Measurements from ENCODE around the gene BPTF.

BPTF gene

GRCh38 chr17:67863624-67864247, 38.4 kb downstream of the BPTF start:
- Mint-ChIP-seq H3K27me3 (ENCODE audit: low read depth, poor library complexity) (no peaks in the 10 kb centered on the region), H3K9me3 (no peaks in the 10 kb centered on the region), H3K4me1 (no peaks in the 10 kb centered on the region), H3K27ac (peak overlapping the region; percentile 41), H3K4me3 (no peak overlapping the region), H3K36me3 (ENCODE audit: low read depth) (peaks cover 49% of the 10 kb centered on the region)
- TF ChIP-seq, protein P1, sequence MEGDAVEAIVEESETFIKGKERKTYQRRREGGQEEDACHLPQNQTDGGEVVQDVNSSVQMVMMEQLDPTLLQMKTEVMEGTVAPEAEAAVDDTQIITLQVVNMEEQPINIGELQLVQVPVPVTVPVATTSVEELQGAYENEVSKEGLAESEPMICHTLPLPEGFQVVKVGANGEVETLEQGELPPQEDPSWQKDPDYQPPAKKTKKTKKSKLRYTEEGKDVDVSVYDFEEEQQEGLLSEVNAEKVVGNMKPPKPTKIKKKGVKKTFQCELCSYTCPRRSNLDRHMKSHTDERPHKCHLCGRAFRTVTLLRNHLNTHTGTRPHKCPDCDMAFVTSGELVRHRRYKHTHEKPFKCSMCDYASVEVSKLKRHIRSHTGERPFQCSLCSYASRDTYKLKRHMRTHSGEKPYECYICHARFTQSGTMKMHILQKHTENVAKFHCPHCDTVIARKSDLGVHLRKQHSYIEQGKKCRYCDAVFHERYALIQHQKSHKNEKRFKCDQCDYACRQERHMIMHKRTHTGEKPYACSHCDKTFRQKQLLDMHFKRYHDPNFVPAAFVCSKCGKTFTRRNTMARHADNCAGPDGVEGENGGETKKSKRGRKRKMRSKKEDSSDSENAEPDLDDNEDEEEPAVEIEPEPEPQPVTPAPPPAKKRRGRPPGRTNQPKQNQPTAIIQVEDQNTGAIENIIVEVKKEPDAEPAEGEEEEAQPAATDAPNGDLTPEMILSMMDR (IDR thresholded peaks at IDR 0.05) = no peak
- no peak for DNase-seq

- Mint-ChIP-seq H3K4me1 (no peaks in the 10 kb centered on the region), H3K27me3 (ENCODE audit: low read depth, poor library complexity) (no peaks in the 10 kb centered on the region), H3K4me3 (no peak overlapping the region), H3K9me3 (peaks cover 3% of the 10 kb centered on the region), H3K36me3 (ENCODE audit: low read depth) (peaks cover 64% of the 10 kb centered on the region), H3K27ac (no peak overlapping the region)
- no peak for DNase-seq
- TF ChIP-seq, protein P1 (IDR thresholded peaks at IDR 0.05) = no peak
These were observed 40.1 kb downstream of the BPTF start for GRCh38 chr17:67865438-67865837.

- H3K4me1 Mint-ChIP-seq = no peaks in the 10 kb centered on the region
These were observed 42.3 kb downstream of the BPTF start for GRCh38 chr17:67867591-67867990.

GRCh38 chr17:67868176-67868575, 42.9 kb downstream of the BPTF start:
- DNase-seq = no peak
- Mint-ChIP-seq H3K36me3 (ENCODE audit: low read depth) (peaks cover 57% of the 10 kb centered on the region), H3K9me3 (peaks cover 3% of the 10 kb centered on the region)

More at GRCh38 chr17:67867591-67867990, 42.3 kb downstream of the BPTF start:
- H3K27me3 Mint-ChIP-seq (ENCODE audit: low read depth, poor library complexity) = no peaks in the 10 kb centered on the region
- DNase-seq = no peak
- peaks cover 61% of the 10 kb centered on the region for H3K36me3 Mint-ChIP-seq (ENCODE audit: low read depth)
- no peak overlapping the region for H3K27ac Mint-ChIP-seq
- TF ChIP-seq, protein P1 (IDR thresholded peaks at IDR 0.05) = no peak
- H3K4me3 Mint-ChIP-seq = no peak overlapping the region
- H3K9me3 Mint-ChIP-seq = peaks cover 3% of the 10 kb centered on the region

GRCh38 chr17:67879662-67880061, 54.4 kb downstream of the BPTF start:
- H3K4me3 Mint-ChIP-seq = no peak overlapping the region
- H3K9me3 Mint-ChIP-seq = peaks cover 19% of the 10 kb centered on the region
- no peak for DNase-seq
- H3K4me1 Mint-ChIP-seq = peaks cover 6% of the 10 kb centered on the region
- TF ChIP-seq, protein P1 (IDR thresholded peaks at IDR 0.05) = no peak
- H3K27me3 Mint-ChIP-seq (ENCODE audit: low read depth, poor library complexity) = no peaks in the 10 kb centered on the region
- H3K27ac Mint-ChIP-seq = peak overlapping the region; percentile 84
- peaks cover 88% of the 10 kb centered on the region for H3K36me3 Mint-ChIP-seq (ENCODE audit: low read depth)

More at GRCh38 chr17:67868176-67868575, 42.9 kb downstream of the BPTF start:
- no peaks in the 10 kb centered on the region for H3K4me1 Mint-ChIP-seq
- no peaks in the 10 kb centered on the region for H3K27me3 Mint-ChIP-seq (ENCODE audit: low read depth, poor library complexity)
- TF ChIP-seq, protein P1 (IDR thresholded peaks at IDR 0.05) = no peak
- no peak overlapping the region for H3K27ac Mint-ChIP-seq
- H3K4me3 Mint-ChIP-seq = no peak overlapping the region

- TF ChIP-seq, protein P1 (IDR thresholded peaks at IDR 0.05) = no peak
- Mint-ChIP-seq H3K9me3 (peaks cover 19% of the 10 kb centered on the region), H3K4me1 (peaks cover 6% of the 10 kb centered on the region), H3K27me3 (ENCODE audit: low read depth, poor library complexity) (no peaks in the 10 kb centered on the region), H3K4me3 (no peak overlapping the region), H3K27ac (no peak overlapping the region), H3K36me3 (ENCODE audit: low read depth) (peaks cover 91% of the 10 kb centered on the region)
- no peak for DNase-seq
These were observed 55.8 kb downstream of the BPTF start for GRCh38 chr17:67881083-67881482.

Data from nephron progenitor cell (in vitro differentiated cells).